H9 (cell line): Measurements from ENCODE around the gene TUBB1. TPM values are rescaled to one million over a fixed set of nuclear protein-coding genes. Genes with fewer than 3 reads are reported as not detected.

ENCODE experiments used
- DNase-seq: peaks from one replicate; pipeline ENCODE4 v3.0.0-alpha.2; 2017
- H2AFZ ChIP-seq: one replicate; pipeline ENCODE4 v1.6.1; 2013; ENCODE audit warnings: mild to moderate bottlenecking, low read length, control low read depth, moderate library complexity
- H2AK5ac ChIP-seq: 2 replicates; pipeline ENCODE4 v1.6.1; 2013; ENCODE audit warnings: low read length, control low read depth, mixed read lengths; ENCODE audit not compliant: insufficient read length
- H2BK120ac ChIP-seq: one replicate; pipeline ENCODE4 v1.6.1; 2013; ENCODE audit warnings: low read depth, mild to moderate bottlenecking, low read length, control low read depth, inconsistent platforms; ENCODE audit not compliant: poor library complexity, severe bottlenecking
- H2BK12ac ChIP-seq: 2 replicates; pipeline ENCODE4 v1.6.1; 2013; ENCODE audit warnings: low read length, control low read depth, mixed read lengths, low read depth; ENCODE audit not compliant: insufficient read length
- H2BK15ac ChIP-seq: 2 replicates; pipeline ENCODE4 v1.6.1; 2013; ENCODE audit warnings: low read depth, low read length, control low read depth
- H2BK20ac ChIP-seq: one replicate; pipeline ENCODE4 v1.6.1; 2013; ENCODE audit warnings: low read depth, mild to moderate bottlenecking, low read length, control low read depth, inconsistent platforms; ENCODE audit not compliant: poor library complexity, severe bottlenecking
- H2BK5ac ChIP-seq: 2 replicates; pipeline ENCODE4 v1.6.1; 2013; ENCODE audit warnings: low read length, control low read depth, mixed read lengths; ENCODE audit not compliant: insufficient read length
- H3K14ac ChIP-seq: 2 replicates; pipeline ENCODE4 v1.6.1; 2013; ENCODE audit warnings: low read length, control low read depth; ENCODE audit not compliant: insufficient read depth
- H3K18ac ChIP-seq: 2 replicates; pipeline ENCODE4 v1.6.1; 2013; ENCODE audit warnings: low read depth, mild to moderate bottlenecking, mixed read lengths, low read length, control low read depth; ENCODE audit not compliant: insufficient read length
- H3K23ac ChIP-seq: 2 replicates; pipeline ENCODE4 v1.6.1; 2013; ENCODE audit warnings: low read length, control low read depth, mixed read lengths, low read depth; ENCODE audit not compliant: insufficient read length
- H3K23me2 ChIP-seq: 2 replicates; pipeline ENCODE4 v1.6.1; 2013; ENCODE audit warnings: low read depth, mild to moderate bottlenecking, mixed read lengths, low read length, control low read depth; ENCODE audit not compliant: insufficient read length, poor library complexity, severe bottlenecking
- H3K27ac ChIP-seq: 2 replicates; pipeline ENCODE4 v1.5.1; 2013; ENCODE audit warnings: low read length, control low read depth, mixed read lengths, low read depth; ENCODE audit not compliant: insufficient read length
- H3K27me3 ChIP-seq: 2 replicates; pipeline ENCODE4 v1.6.1; 2013; ENCODE audit warnings: low read length, control low read depth, inconsistent platforms; ENCODE audit not compliant: insufficient read depth
- H3K4ac ChIP-seq: 2 replicates; pipeline ENCODE4 v1.6.1; 2013; ENCODE audit warnings: low read depth, mild to moderate bottlenecking, control low read depth, inconsistent platforms, low read length, moderate library complexity
- H3K4me1 ChIP-seq: 2 replicates; pipeline ENCODE4 v1.6.1; 2013; ENCODE audit warnings: low read length, control low read depth, inconsistent platforms; ENCODE audit not compliant: insufficient read depth
- H3K4me2 ChIP-seq: 2 replicates; pipeline ENCODE4 v1.6.1; 2013; ENCODE audit warnings: low read length, control low read depth, mixed read lengths; ENCODE audit not compliant: insufficient read length, insufficient read depth
- H3K56ac ChIP-seq: 2 replicates; pipeline ENCODE4 v1.6.1; 2013; ENCODE audit warnings: low read depth, mild to moderate bottlenecking, mixed read lengths, low read length, control low read depth; ENCODE audit not compliant: insufficient read length
- H3K79me1 ChIP-seq: 2 replicates; pipeline ENCODE4 v1.6.1; 2013; ENCODE audit warnings: low read depth, mild to moderate bottlenecking, moderate library complexity, low read length, control low read depth, inconsistent platforms; ENCODE audit not compliant: insufficient read depth, poor library complexity, severe bottlenecking
- H3K79me2 ChIP-seq: 2 replicates; pipeline ENCODE4 v1.6.1; 2013; ENCODE audit warnings: low read length, control low read depth, inconsistent platforms; ENCODE audit not compliant: insufficient read depth
- H3K9ac ChIP-seq: 2 replicates; pipeline ENCODE4 v1.6.1; 2013; ENCODE audit warnings: low read length, control low read depth, mixed read lengths; ENCODE audit not compliant: insufficient read length; ENCODE audit errors: extremely low read depth
- H3K9me3 ChIP-seq: one replicate; pipeline ENCODE4 v1.6.1; 2013; ENCODE audit warnings: low read depth, low read length, inconsistent platforms; ENCODE audit not compliant: control insufficient read depth
- H3T11ph ChIP-seq: one replicate; pipeline ENCODE4 v1.6.1; 2013; ENCODE audit warnings: mild to moderate bottlenecking, low read length, control low read depth, inconsistent platforms
- H4K20me1 ChIP-seq: one replicate; pipeline ENCODE4 v1.6.1; 2013; ENCODE audit not compliant: control insufficient read depth, insufficient read length, insufficient read depth
- H4K5ac ChIP-seq: 2 replicates; pipeline ENCODE4 v1.6.1; 2013; ENCODE audit warnings: low read depth, mild to moderate bottlenecking, mixed read lengths, low read length, control low read depth; ENCODE audit not compliant: insufficient read length
- H4K8ac ChIP-seq: replicated peaks from 2 replicates; pipeline ENCODE4 v1.6.1; 2013; ENCODE audit warnings: low read length, control low read depth, mixed read lengths, low read depth; ENCODE audit not compliant: insufficient read length
- H4K91ac ChIP-seq: 2 replicates; pipeline ENCODE4 v1.6.1; 2013; ENCODE audit warnings: low read depth, mild to moderate bottlenecking, moderate library complexity, mixed read lengths, low read length, control low read depth; ENCODE audit not compliant: insufficient read length
- H3K27ac Mint-ChIP-seq, 3 experiments: 2 replicates in 2 of 3; 3 replicates in 1 of 3; pipeline ENCODE4 v1.8.0; 2020 to 2021; ENCODE audit warnings: mixed read lengths in 3 of 3, mild to moderate bottlenecking in 1 of 3, moderate library complexity in 1 of 3
- H3K27me3 Mint-ChIP-seq: 2 replicates; pipeline ENCODE4 v1.8.0; 2021; ENCODE audit warnings: low read depth, mild to moderate bottlenecking, moderate library complexity, mixed read lengths
- H3K36me3 Mint-ChIP-seq, 3 experiments: 2 replicates in 2 of 3; 3 replicates in 1 of 3; pipeline ENCODE4 v1.8.0; 2020 to 2021; ENCODE audit warnings: low read depth in 3 of 3, mixed read lengths in 3 of 3; ENCODE audit not compliant: insufficient read depth in 1 of 3
- H3K4me1 Mint-ChIP-seq, 2 experiments: 2 replicates each; pipeline ENCODE4 v1.8.0; 2020; ENCODE audit warnings: mixed read lengths in 2 of 2
- H3K4me3 Mint-ChIP-seq, 2 experiments: 2 replicates in 1 of 2; 3 replicates in 1 of 2; pipeline ENCODE4 v1.8.0; 2020 to 2021; ENCODE audit warnings: mild to moderate bottlenecking in 2 of 2, mixed read lengths in 2 of 2, moderate library complexity in 1 of 2
- H3K9me3 Mint-ChIP-seq, 2 experiments: 2 replicates in 1 of 2; 3 replicates in 1 of 2; pipeline ENCODE4 v1.8.0; 2020; ENCODE audit warnings: mild to moderate bottlenecking in 2 of 2, mixed read lengths in 2 of 2, moderate library complexity in 1 of 2
- WGBS: extraction: QIAGEN DNeasy Blood & Tissue Kit; methylation state at CpG from one replicate; pipeline ENCODE4 v1.1.7; 2013; ENCODE audit warnings: missing lambda C conversion rate, low lambda C conversion rate, mixed read lengths; ENCODE audit not compliant: insufficient read length; ENCODE audit errors: extremely low coverage; 5-methylcytosine and 5-hydroxymethylcytosine counted together
- total RNA-seq: library from RNA; stranded (reverse); gene quantifications from 2 replicates; pipeline ENCODE4 v1.2.1, GENCODE V29; 2021
- TF ChIP-seq, protein P1 (sequence below): fragments of 200-600 bp; sonication (generic); conservative IDR thresholded peaks from 3 replicates; pipeline ENCODE4 v1.8.0; 2021; ENCODE audit warnings: antibody characterized with exemption, mild to moderate bottlenecking

The TUBB1 gene
- total RNA-seq, 1 experiment from 2014 or later: not detected

DNA sequence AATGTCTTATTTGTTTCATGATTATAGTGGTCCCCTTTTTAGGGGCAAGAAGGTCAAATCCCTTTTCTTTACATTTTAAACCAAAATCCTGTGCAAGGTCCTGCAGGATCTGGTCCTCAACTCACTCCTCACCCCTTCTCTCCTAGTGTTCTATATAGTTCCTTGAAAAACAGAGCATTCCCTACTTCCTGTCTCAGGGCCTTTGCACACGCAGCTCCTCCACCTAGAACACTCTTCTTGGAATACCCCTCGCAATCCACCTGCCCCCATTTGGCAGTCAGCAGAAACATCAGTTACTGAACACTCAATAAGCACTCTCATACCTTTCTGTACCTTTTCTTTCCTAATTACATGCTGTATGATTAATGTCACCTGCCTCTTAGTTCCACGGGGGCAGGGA, 16.2 kb downstream of the TUBB1 start:
- H3K4me2 ChIP-seq: no peak overlapping the region
- no peaks in the 10 kb centered on the region for H3K9me3 ChIP-seq
- H3K56ac ChIP-seq: no peak overlapping the region
- H3K27me3 ChIP-seq: no peaks in the 10 kb centered on the region
- H3K23me2 ChIP-seq: peaks cover 8% of the 10 kb centered on the region
- no peak overlapping the region for H3K9ac ChIP-seq
- H3K23ac ChIP-seq: no peak overlapping the region
- no peak overlapping the region for H2BK12ac ChIP-seq
- Mint-ChIP-seq H3K4me3 (no peak overlapping the region), H3K4me1 (peaks cover 10 to 12% of the 10 kb centered on the region in 2 experiments), H3K27me3 (peaks cover 12% of the 10 kb centered on the region), H3K36me3 (peaks cover 22 to 60% (median 56%) of the 10 kb centered on the region in 3 experiments), H3K27ac (no peak overlapping the region), H3K9me3 (no peaks in the 10 kb centered on the region)
- H3K79me1 ChIP-seq: no peaks in the 10 kb centered on the region
- no peak overlapping the region for H2BK120ac ChIP-seq
- no peak overlapping the region for H4K8ac ChIP-seq
- H3K27ac ChIP-seq: no peak overlapping the region
- H3K14ac ChIP-seq: no peak overlapping the region
- peaks cover 7% of the 10 kb centered on the region for H3K79me2 ChIP-seq
- H3K4ac ChIP-seq: no peak overlapping the region
- H2BK5ac ChIP-seq: no peak overlapping the region
- H3K4me1 ChIP-seq: peaks cover 3% of the 10 kb centered on the region
- H3T11ph ChIP-seq: no peak overlapping the region
- no peaks in the 10 kb centered on the region for H4K20me1 ChIP-seq
- H3K18ac ChIP-seq: no peak overlapping the region
- H2BK20ac ChIP-seq: no peak overlapping the region
- TF ChIP-seq, protein P1, sequence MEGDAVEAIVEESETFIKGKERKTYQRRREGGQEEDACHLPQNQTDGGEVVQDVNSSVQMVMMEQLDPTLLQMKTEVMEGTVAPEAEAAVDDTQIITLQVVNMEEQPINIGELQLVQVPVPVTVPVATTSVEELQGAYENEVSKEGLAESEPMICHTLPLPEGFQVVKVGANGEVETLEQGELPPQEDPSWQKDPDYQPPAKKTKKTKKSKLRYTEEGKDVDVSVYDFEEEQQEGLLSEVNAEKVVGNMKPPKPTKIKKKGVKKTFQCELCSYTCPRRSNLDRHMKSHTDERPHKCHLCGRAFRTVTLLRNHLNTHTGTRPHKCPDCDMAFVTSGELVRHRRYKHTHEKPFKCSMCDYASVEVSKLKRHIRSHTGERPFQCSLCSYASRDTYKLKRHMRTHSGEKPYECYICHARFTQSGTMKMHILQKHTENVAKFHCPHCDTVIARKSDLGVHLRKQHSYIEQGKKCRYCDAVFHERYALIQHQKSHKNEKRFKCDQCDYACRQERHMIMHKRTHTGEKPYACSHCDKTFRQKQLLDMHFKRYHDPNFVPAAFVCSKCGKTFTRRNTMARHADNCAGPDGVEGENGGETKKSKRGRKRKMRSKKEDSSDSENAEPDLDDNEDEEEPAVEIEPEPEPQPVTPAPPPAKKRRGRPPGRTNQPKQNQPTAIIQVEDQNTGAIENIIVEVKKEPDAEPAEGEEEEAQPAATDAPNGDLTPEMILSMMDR: no peak
- no peak for DNase-seq
- H2AK5ac ChIP-seq: no peak overlapping the region
- H2AFZ ChIP-seq: no peak overlapping the region
- no peak overlapping the region for H4K91ac ChIP-seq
- no peak overlapping the region for H4K5ac ChIP-seq
- WGBS: no CpG with 5 or more reads among the region's 3 CpGs
- H2BK15ac ChIP-seq: no peak overlapping the region
